Cardiac fibroblast (primary cell): ENCODE measurements around the gene SSPN.
A peak's percentile ranks its signal among the peaks of the same experiment; 100 is the strongest.
"Not testable (repeated sequence)": the region's sequence is repeated elsewhere in the genome, so short reads cannot be mapped to it uniquely, and the experiment has no call there.

Experiments used
- DNase-seq, 2 donors: peaks; one replicate each; pipeline versions ENCODE4 v3.0.0 to v3.0.0-alpha.2; 2010; ENCODE audit warnings: low read depth in 2 of 2
- H3K4me3 ChIP-seq, 2 donors: replicated peaks in 1 of 2; 1 replicate in 1 of 2; 2 replicates in 1 of 2; pipeline ENCODE4 v1.5.1; 2011; ENCODE audit warnings: low read depth in 2 of 2, low read length in 2 of 2, mild to moderate bottlenecking in 2 of 2, moderate library complexity in 1 of 2
- TF ChIP-seq, protein P1 (sequence below): IDR thresholded peaks from one replicate; pipeline ENCODE4 v1.5.1; 2011; ENCODE audit warnings: low read depth, mild to moderate bottlenecking, low read length, inconsistent platforms

Gene SSPN

GRCh38 chr12:26233631-26234030 lies 38.3 kb downstream of the SSPN start:
- H3K4me3 ChIP-seq, result no peak overlapping the region
- peak; percentile 40 to 56 for DNase-seq
- TF ChIP-seq, protein P1, sequence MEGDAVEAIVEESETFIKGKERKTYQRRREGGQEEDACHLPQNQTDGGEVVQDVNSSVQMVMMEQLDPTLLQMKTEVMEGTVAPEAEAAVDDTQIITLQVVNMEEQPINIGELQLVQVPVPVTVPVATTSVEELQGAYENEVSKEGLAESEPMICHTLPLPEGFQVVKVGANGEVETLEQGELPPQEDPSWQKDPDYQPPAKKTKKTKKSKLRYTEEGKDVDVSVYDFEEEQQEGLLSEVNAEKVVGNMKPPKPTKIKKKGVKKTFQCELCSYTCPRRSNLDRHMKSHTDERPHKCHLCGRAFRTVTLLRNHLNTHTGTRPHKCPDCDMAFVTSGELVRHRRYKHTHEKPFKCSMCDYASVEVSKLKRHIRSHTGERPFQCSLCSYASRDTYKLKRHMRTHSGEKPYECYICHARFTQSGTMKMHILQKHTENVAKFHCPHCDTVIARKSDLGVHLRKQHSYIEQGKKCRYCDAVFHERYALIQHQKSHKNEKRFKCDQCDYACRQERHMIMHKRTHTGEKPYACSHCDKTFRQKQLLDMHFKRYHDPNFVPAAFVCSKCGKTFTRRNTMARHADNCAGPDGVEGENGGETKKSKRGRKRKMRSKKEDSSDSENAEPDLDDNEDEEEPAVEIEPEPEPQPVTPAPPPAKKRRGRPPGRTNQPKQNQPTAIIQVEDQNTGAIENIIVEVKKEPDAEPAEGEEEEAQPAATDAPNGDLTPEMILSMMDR, result no peak

GRCh38 chr12:26235465-26235864 lies 40.1 kb downstream of the SSPN start:
- not testable (repeated sequence) for H3K4me3 ChIP-seq, DNase-seq

DNA sequence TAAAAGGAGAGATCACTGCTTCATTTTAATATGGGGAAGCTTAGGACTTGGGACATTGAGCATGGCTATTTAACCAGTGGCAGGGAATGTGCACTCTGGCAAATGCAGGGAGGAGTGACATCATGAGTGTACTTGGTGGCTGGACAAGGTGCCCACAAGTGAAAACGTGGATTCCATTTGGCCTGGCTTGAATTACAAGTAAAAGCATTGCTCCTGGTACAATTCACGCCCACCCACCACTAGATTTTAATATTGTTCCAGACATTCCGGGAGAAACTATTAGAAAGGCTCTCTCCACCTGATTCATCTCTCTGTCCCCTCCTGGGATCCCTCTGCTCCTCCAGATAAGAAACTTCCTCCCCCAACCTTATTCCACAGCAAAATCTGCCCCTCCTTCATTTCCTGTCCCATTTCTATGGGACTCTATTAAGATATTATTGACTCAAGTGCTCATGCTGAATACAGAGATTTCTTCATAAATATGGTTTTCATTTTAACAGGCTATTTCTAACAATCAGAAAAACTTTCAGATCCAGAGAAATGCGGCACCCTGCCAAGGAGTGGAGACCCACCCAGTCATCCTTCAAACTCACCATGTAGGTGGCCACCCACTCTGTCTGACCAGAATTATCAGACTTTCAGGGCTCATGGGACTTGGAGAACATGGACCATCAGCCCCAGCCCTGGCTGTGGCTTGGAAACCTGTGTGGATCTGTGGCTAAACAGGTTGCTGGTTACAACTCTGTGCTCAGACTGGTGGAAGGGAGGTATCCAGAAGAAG lies 43.2 kb downstream of the SSPN start:
- H3K4me3 ChIP-seq, result no peak overlapping the region
- TF ChIP-seq, protein P1, result no peak
- peak in 1 of 2 donors; percentile 12 for DNase-seq

DNA sequence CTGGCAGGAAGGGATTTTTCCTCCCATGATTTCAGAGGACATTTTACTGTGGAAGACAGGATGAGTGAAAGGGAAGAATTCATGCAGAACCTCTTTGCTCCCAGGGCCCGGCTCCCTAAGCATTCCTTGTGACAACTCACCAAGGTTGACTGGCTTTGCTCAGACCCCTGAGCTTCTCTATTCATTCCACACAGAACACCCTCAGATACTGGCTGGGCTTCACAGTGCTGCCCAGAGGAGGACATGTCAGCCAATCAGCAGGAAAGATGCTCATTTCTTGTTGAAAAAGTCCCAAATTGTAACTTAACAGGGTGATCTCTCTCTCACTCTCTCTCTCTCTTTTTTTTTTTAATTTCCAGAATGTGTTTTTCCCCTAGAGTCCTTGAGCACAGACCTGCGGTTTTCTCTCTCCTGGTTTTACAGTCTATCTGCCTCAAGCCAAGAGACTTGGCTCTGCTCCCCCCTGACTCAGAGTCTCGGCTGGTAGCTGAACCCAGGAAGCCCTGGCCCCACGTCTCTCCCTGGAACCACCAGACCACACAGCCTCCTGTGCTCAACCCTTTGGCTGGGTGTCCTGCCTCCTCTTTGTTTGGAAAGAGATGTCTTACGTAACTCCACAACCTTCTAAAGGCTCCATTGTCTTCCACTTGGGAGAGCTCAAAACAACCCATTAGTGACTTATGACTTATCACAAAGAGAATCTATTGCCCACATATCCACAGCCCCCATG lies 43.9 kb downstream of the SSPN start:
- no peak overlapping the region for H3K4me3 ChIP-seq
- TF ChIP-seq, protein P1, result no peak
- DNase-seq, result peak; percentile 95 to 98

GRCh38 chr12:26239852-26240815 lies 44.8 kb downstream of the SSPN start:
- TF ChIP-seq, protein P1, result no peak
- H3K4me3 ChIP-seq, result no peak overlapping the region
- DNase-seq, result no peak

- DNase-seq, result no peak
- no peak overlapping the region for H3K4me3 ChIP-seq
- TF ChIP-seq, protein P1, result no peak
Measured at GRCh38 chr12:26241080-26241479, 45.7 kb downstream of the SSPN start.
